C4-2B (cell line): ENCODE data around the gene B3GNT9.

Experiments
- CTCF ChIP-seq: fragments of 450-650 bp; conservative IDR thresholded peaks from 2 replicates; pipeline ENCODE4 v1.5.1; 2017; ENCODE audit warnings: mild to moderate bottlenecking
- ZFX ChIP-seq: fragments of 450-650 bp; IDR thresholded peaks from 2 replicates; pipeline ENCODE4 v1.6.1; 2017

- no peak for TF ChIP-seq CTCF
- no peak for TF ChIP-seq ZFX
These were observed 3.2 kb downstream of the B3GNT9 start for GRCh38 chr16:67147437-67148140.
